ELR (cell line): ENCODE results near the gene VSTM2B.
"Not testable (repeated sequence)": the region's sequence is repeated elsewhere in the genome, so short reads cannot be mapped to it uniquely, and the experiment has no call there.

Source experiments
- DNase-seq: peaks from one replicate; pipeline ENCODE4 v3.0.0-alpha.2; 2015; ENCODE audit warnings: low read depth

Gene VSTM2B

DNA sequence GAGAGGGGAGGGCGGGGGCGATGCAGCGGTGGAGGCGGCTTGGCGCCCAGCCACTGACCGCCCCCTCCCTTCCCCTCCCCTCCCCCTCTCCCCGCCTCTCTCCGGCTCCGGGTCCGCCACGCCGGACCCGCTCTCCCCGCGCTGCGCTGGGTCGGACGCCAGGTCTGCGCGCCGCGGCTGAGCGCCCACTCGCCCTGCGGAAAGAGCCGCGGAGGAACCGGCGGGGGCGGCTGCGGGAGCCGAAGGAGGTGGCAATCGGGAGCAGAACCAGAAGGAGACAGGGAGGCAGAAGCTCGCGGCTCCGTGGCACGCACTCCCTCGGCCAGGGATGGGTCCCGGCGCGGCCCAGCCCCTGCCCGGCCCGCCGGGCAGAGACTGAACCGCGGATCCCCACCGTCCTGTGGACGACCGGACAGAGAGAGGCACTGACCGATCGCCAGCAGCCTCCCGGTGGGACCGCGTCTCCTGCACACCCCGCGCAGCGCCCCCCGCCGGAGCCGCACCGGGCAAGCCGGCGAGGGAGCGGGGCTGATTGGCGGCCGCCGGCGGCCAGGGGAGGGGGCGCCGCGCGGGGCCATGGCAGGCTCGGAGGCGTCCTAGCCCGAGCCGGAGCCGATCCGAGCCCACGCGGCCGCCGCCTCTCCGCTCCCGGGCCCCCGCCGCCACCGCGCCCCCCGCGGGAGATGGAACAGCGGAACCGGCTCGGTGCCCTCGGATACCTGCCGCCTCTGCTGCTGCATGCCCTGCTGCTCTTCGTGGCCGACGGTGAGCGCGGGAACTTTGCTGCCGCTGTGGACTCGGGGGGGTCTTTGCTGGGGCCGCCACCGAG is at the start of gene VSTM2B:
VSTM2B (plus strand) TSS at position 94 of the 829 bp plus-strand sequence; CDS start at position 684, 590 bp downstream.
- DNase-seq: no peak

DNA sequence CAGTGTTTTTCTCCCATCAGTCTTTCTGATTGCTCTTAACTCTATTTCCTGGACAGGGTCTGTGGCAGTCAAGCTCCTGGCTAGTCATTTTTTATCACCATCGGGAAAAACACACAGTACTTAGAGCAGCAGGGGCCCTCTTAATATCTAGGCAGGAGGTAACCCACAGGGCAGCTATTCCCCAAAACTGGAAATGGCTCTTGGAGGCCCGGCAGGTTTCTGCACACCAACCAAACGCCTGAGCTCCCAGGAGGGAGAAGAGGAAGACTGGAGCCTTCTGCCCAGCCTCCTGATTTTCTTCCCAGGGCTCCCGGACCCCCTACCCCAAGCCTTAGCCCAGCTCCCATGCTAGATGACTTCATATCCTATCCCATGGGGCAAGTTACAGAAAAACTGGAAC is 49.3 kb upstream of the VSTM2B start:
- no peak for DNase-seq

DNA sequence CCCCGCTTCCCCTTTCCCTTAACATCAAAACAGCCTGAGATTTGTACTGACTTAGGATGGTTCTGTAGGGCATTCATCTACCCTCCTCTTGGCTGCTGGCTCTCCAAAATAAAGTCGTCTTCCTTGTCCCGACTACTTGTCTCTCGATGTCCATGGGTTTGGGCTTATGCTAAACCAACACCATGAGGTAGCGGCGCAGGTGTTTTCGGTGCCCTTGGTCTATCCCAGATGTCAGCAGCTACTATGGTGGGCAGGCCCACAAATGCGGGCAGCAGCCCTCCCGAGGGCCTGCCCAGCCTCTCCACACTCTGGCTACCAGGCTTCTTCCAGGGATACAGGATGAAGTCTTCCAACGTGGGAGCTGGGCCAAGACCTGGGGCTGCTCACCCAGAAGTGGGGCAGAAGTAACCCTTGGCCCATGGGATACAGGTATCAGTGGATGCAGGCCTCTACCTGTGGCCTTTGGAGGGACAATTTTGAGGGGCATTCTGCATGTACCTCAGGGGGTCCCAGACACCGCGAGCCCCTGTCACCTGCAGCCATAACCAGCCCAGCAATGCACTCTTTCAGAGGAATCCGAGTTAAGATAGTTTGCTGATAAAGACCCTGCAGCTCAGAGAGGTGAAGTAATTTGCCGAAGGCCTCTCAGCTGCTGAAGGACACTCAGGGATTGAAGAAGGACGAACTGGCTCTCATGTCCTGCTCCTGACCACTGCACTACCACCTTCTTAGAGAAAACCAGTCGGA is 47.8 kb upstream of the VSTM2B start:
- no peak for DNase-seq

DNA sequence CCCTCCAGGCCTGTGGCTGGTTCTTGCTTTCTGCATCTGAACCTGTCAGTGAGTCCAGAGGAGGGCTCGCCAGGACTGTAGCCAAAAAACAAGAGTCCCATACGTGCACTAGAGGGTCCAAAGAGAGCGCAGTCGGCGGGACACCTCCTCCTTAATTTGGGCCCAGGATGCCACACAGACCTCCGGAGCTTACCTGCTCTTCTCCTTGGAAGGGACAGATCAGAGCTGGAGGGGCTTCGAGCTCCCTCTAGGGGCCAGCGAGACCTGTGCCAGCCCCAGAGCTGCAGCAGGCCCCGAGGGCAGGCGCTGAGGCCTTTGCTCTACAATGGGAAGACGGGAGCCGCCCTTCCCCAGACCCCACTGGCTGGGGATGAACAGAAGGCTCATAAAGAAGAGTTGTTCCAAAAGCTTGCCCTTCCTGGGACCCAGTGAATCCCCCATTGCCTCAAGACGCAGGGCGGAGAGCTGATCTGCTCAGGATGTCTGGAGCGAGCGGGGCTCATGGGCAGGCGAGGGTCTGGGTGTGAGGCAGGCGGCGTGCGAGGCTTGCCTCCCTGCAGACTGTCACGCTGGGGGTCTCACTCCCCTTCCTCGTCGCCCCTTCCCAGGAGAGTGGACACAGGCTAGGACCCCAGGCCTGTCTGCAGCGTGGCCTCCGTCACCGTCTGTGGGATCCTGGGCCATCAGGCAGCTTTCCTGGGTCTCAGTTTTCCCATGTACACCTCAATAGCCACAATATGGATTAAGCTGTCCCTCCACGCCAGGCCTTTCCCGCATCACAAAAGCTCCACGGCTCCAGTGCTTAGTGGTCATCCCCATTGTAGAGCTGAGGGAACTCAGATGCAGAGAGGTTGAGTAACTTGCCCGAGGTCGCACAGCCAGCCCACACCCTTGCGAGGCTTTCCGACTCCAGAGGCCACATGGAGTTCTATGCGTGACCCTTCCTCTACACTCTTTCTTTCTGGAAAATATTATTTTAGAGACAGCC is 46.9 kb upstream of the VSTM2B start:
- peak; percentile 24 for DNase-seq

- DNase-seq: no peak
Measured at GRCh38 chr19:29479941-29480340, 45.9 kb upstream of the VSTM2B start.

- DNase-seq: no peak
Measured at GRCh38 chr19:29480507-29480906, 45.3 kb upstream of the VSTM2B start.

DNA sequence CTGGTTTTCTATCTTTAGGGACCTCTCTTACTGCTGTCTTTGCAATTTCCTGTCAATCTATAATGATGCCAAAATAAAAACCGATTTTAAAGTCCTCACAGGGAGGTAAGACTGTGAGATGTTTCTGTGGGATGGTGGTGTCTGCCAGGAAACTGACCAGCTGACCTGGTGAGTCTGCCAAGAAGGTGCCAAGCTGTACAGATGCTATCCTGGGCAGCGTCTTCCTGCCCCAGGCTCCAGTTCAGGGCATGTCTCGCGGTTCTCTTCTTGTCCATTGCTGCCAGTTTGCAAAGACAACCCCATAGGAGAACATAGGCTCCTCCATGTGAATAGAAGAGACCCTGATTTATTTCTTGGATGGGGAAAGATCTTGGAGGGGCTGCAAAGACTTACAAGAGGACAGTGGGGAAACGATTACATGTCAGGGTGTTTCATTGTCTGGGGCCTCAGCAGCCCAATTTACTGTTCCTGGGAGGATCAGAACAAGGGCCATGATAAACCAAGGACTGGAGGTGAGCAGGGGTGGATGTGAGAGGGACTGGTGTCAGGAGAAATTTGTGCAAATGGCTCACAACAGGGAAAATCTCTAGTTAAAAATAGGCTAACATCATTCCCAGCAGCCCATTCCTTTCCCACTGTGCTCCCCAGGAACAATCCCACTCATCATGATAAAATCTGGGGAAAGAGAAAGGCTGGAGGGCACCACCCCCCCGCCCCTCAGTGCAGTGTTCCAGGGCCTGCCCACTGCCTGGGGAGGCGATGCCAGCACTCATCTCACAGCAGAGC is 42.7 kb upstream of the VSTM2B start:
- no peak for DNase-seq

- DNase-seq: no peak
Measured at GRCh38 chr19:29483641-29483920, 42.2 kb upstream of the VSTM2B start.

DNA sequence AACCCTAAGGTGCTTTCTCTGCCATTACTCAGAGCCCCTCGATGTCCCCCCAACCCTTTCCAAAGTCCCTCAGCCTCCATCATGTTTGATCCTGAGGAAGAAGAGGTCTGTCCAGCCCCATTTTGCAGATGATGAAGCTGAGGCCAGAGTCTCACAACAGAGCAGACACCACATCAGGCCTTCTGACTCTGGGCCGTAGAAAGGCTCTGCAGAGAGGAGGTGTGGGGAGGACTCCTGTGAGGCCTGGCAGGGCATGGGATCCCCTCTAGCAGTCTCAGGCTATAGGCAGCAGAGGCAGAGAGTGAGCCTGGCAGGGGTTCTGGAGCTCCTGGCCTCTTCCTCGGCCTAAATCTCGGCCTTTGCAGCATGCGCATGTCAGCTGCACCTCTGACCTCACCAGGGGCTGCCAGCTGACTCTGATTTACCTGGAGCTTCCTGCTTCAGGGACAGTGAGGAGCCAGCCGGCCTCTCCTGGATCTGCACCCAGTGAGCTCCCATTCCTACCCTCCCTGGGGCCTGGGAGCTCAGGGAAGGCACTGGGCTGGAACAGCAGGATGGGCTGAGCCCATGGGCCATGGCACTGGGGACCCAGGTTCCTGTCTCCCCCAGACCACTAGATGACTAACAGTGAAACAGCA is 41.7 kb upstream of the VSTM2B start:
- no peak for DNase-seq

DNA sequence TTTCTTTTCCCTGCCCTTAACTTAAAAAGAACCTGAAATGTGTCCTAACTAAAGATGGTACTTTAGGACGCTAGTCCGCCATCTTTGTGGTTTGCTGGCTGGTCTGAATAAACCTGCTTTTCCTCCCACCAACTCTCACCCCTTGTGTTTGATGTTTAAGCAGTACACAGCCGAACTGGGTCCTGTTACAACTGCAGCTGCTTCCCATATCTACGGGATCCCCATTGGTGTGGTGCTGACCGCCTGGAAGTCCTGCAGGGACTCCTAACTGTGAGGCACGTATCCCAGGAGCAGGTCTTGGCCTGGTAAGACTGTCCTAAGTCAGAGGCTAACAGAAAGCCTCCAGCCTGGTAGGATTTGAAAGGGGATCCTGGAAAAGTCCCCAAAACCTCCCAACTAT is 40.9 kb upstream of the VSTM2B start:
- DNase-seq: no peak

GRCh38 chr19:29485293-29485692 is 40.5 kb upstream of the VSTM2B start:
- DNase-seq: no peak

DNA sequence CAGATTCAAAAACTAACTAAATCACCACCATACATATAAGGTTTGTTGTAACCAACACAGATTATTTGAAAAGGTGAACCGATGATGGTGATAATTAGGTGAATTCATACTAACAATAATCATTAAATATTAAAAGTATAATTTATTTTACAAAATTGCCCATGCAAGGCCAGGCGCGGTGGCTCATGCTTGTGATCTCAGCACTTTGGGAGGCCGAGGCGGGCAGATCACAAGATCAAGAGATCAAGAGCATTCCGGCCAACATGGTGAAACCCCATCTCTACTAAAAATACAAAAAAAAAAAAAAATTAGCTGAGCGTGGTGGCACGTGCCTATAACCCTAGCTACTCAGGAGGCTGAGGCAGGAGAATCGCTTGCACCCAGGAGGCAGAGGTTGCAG is 38.8 kb upstream of the VSTM2B start:
- not testable (repeated sequence) for DNase-seq

GRCh38 chr19:29487432-29487831 is 38.4 kb upstream of the VSTM2B start:
- no peak for DNase-seq

GRCh38 chr19:29488316-29488715 is 37.5 kb upstream of the VSTM2B start:
- no peak for DNase-seq

DNA sequence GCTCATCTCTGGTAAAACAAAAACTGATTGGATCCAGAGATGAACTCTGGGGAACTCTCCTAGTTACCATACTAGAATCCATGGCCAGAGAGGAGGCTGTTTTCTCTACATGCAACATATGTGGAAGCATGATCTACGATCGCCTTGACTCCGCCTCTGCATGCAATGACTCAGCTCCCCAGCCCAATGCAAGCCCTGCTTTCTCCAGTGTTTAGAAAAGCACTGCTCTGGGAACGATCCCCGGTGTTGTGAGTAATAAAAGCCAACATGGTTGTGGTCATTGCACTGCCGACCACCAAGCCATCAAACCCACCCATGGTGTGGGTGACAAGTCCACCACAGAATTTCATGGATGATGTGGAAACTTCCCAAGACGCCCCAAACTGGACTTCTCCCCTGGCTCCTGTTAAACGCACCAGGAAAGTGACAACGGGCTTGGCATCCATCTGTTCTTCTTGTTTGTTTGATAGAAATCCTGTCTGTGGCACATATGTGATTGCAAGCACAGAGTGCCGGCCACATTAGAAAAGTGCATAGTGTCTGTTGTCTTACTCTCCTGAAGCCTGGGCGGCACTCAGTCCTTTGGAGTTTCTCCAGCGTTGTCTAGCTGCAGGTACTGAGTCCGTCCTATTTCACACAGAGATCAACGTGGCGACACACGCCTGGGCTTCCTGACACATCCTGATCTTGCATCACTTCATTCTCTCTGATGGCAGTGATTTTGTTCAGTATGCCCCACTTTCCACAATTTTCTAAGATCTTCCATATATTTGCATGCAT is 36.4 kb upstream of the VSTM2B start:
- no peak for DNase-seq

GRCh38 chr19:29491491-29491890 is 34.3 kb upstream of the VSTM2B start:
- DNase-seq: no peak

DNA sequence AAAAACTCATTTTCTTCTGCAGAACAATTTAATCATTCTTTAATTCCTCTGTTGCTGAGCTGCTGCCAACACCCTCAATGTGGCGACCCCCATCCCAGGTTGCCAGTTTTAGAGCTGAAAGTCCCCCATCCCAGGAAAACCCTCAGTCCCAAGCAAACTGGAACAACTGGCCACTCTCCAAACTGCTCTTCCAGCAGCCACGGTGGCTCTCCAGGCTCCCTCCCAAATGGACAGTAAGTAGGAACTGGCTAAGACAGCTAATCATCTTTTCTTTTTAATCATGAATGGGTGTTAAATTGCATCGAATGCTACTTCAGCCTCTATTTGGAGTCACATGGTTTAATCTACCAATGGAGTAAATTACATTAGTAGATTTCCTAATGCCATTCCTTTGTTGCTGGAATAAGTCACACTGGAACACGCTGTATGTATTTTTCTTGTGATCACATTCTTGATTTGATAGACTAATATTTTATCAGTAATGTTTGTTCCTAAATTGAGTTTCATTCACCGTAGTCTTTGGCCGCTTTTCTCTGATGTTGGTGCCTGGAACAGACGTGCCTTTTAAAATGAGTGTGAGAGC is 33.7 kb upstream of the VSTM2B start:
- DNase-seq: no peak

DNA sequence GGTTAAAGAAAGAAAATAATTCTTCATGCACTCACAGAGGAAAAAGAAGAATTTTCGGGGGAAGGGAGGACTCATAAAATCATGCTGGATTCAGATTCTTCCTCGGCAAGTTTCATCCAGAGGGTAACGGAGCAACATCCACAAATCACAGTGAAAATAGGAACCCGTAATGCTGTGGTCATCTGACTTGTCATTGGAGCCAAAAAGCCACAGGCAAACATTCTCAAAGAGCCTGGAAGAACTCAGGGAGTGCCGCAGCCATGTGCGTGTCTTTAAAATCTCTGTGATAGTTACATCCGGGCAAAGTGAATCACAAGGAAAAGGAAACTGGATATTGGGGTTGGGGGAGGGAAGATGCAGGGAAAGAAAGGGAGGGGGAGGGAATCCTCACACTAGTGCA is 33.0 kb upstream of the VSTM2B start:
- DNase-seq: no peak

GRCh38 chr19:29495091-29495490 is 30.7 kb upstream of the VSTM2B start:
- DNase-seq: no peak

DNA sequence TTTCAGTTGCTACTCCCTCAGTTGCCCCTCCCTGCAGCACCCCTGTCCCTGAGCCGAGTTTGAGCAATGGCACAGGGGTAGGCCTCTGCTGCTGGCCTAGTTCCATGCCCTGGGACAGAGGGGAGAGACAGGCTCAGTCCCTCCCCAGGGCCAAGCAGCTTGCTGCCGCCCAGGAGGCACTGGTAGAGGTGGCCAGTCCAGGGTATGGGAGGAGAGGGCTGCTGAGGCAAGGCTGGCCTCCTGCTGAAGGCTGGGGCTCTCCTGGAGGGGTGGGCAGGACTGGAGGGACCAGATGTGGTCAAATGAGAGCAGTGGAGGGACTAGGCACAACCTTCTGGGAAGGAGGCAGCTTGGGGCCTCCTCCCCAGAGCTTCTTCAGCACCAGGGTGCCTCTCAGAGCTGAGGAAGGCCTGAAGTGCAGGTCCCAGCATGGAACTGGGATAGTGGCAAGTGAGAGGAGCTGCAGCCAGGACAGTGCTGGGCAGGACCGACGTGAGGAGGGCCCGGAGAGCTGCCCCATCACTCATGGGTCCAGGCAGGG is 29.8 kb upstream of the VSTM2B start:
- no peak for DNase-seq
